ENCODE results near the gene SUPT6H.

DNA sequence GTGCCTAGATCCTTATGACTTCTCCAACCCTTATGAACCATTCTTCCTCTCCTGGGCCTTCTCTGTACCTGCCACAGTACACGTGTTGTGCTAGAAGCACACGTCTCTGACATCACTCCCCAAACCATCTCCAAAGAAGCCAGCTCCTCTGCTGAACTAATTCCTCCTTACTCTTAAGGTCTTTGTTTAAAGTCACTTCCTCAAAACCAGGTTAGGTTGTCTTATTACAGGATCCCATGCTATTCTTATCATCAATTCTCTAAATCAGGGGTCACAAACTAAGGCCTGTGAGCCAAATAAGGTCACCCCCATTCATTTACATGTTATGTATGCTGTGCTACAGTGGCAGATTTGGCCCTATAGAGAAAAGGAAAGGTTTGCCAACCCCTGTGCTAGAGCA is 4.0 kb downstream of the SUPT6H start:
- no peak for TF ChIP-seq POLR2A (IDR thresholded peaks at IDR 0.05)
- TF ChIP-seq EP300 (IDR thresholded peaks at IDR 0.05; ENCODE audit: low read depth) = no peak
- TF ChIP-seq, protein P1, sequence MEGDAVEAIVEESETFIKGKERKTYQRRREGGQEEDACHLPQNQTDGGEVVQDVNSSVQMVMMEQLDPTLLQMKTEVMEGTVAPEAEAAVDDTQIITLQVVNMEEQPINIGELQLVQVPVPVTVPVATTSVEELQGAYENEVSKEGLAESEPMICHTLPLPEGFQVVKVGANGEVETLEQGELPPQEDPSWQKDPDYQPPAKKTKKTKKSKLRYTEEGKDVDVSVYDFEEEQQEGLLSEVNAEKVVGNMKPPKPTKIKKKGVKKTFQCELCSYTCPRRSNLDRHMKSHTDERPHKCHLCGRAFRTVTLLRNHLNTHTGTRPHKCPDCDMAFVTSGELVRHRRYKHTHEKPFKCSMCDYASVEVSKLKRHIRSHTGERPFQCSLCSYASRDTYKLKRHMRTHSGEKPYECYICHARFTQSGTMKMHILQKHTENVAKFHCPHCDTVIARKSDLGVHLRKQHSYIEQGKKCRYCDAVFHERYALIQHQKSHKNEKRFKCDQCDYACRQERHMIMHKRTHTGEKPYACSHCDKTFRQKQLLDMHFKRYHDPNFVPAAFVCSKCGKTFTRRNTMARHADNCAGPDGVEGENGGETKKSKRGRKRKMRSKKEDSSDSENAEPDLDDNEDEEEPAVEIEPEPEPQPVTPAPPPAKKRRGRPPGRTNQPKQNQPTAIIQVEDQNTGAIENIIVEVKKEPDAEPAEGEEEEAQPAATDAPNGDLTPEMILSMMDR (IDR thresholded peaks at IDR 0.05) = no peak

Measured in transverse colon (tissue), 3 donors.